Breast epithelium (tissue), 4 donors: ENCODE measurements around the gene PIEZO1. TPM values are rescaled to one million over a fixed set of nuclear protein-coding genes. Genes with fewer than 3 reads are reported as not detected.

Experiments used
- DNase-seq, 2 donors: peaks; one replicate each; pipeline ENCODE4 v3.0.0-alpha.2; 2019; ENCODE audit warnings: low spot score in 2 of 2
- H3K27ac ChIP-seq, 2 donors: fragments of 200-600 bp; sonication (generic) in 1 of 2; one replicate each; pipeline ENCODE4 v1.5.1; 2016 to 2019; ENCODE audit warnings: mild to moderate bottlenecking in 1 of 2
- H3K27me3 ChIP-seq, 2 donors: fragments of 200-600 bp; sonication (generic) in 1 of 2; one replicate each; pipeline versions ENCODE4 v1.5.1 to v1.6.0; 2017 to 2019; ENCODE audit warnings: control low read depth in 1 of 2, mild to moderate bottlenecking in 1 of 2
- H3K36me3 ChIP-seq: fragments of 200-600 bp; one replicate; pipeline ENCODE4 v1.5.1; 2019
- H3K4me1 ChIP-seq, 2 donors: fragments of 200-600 bp; sonication (generic); one replicate each; pipeline ENCODE4 v1.5.1; 2016 to 2019; ENCODE audit warnings: control low read depth in 1 of 2
- H3K4me3 ChIP-seq, 3 donors: fragments of 200-600 bp; sonication (generic); 1 replicate in 2 of 3; 2 replicates in 1 of 3; pipeline ENCODE4 v1.5.1; 2016 to 2019; ENCODE audit warnings: mild to moderate bottlenecking in 3 of 3, moderate library complexity in 2 of 3
- H3K9me3 ChIP-seq, 2 donors: fragments of 200-600 bp; sonication (generic) in 1 of 2; one replicate each; pipeline ENCODE4 v1.5.1; 2016 to 2019; ENCODE audit warnings: control low read depth in 1 of 2
- CTCF ChIP-seq, 3 donors: fragments of 450-650 bp; IDR thresholded peaks; one replicate each; pipeline ENCODE4 v1.5.1; 2016 to 2017; ENCODE audit warnings: antibody characterized with exemption in 3 of 3, mild to moderate bottlenecking in 3 of 3, moderate library complexity in 3 of 3
- POLR2A ChIP-seq: fragments of 450-650 bp; IDR thresholded peaks from one replicate; pipeline ENCODE4 v1.6.1; 2016; ENCODE audit warnings: antibody characterized with exemption, mild to moderate bottlenecking, moderate library complexity
- POLR2AphosphoS5 ChIP-seq, 3 donors: sonication (generic); formaldehyde crosslinking; IDR thresholded peaks; one replicate each; pipeline ENCODE4 v1.6.1; 2017; ENCODE audit warnings: antibody characterized with exemption in 3 of 3
- intact Hi-C: fragments of 100-400 bp; cut with DNase I; formaldehyde crosslinking; loops from one replicate; pipeline ENCODE4 v1.15.1; 2023; ENCODE audit warnings: low total_unique reads
- total RNA-seq, 3 donors: library from RNA; depleted of rRNA; stranded (reverse); fragments of >200 nt; gene quantifications; one replicate each; pipeline ENCODE4 v1.1.0, GENCODE V29; 2016

The PIEZO1 gene
- total RNA-seq, 3 donors from 2014 or later: 90.7 to 181 (median 135) TPM

GRCh38 chr16:88684569-88685155, 100.4 kb downstream of the PIEZO1 start:
- no peaks in the 10 kb centered on the region for H3K9me3 ChIP-seq
- H3K27ac ChIP-seq: no peak overlapping the region
- DNase-seq: no peak
- H3K4me3 ChIP-seq: no peak overlapping the region
- peaks cover 6 to 8% of the 10 kb centered on the region in 2 donors for H3K4me1 ChIP-seq
- H3K27me3 ChIP-seq: peaks cover 0 to 21% of the 10 kb centered on the region in 2 donors
- intact Hi-C loops: no loop called here
- TF ChIP-seq POLR2A: no peak
- no peak for TF ChIP-seq POLR2AphosphoS5 (IDR thresholded peaks at IDR 0.05)
- no peak for TF ChIP-seq CTCF (IDR thresholded peaks at IDR 0.05)
- no peaks in the 10 kb centered on the region for H3K36me3 ChIP-seq

GRCh38 chr16:88681709-88682451, 103.1 kb downstream of the PIEZO1 start:
- no peak overlapping the region for H3K4me3 ChIP-seq
- DNase-seq: no peak
- H3K36me3 ChIP-seq: no peaks in the 10 kb centered on the region
- intact Hi-C loops: no loop called here
- H3K9me3 ChIP-seq: no peaks in the 10 kb centered on the region
- TF ChIP-seq POLR2A (no peak), CTCF (IDR thresholded peaks at IDR 0.05) (no peak), POLR2AphosphoS5 (IDR thresholded peaks at IDR 0.05) (no peak)
- H3K27me3 ChIP-seq: peaks cover 4 to 42% of the 10 kb centered on the region in 2 donors
- peak overlapping the region in 1 of 2 donors; percentile 52 for H3K27ac ChIP-seq
- peaks cover 6 to 8% of the 10 kb centered on the region in 2 donors for H3K4me1 ChIP-seq

GRCh38 chr16:88681084-88681680, 103.8 kb downstream of the PIEZO1 start:
- Histone ChIP-seq H3K4me1 (peaks cover 6% of the 10 kb centered on the region in 2 donors), H3K9me3 (no peaks in the 10 kb centered on the region), H3K36me3 (no peaks in the 10 kb centered on the region), H3K4me3 (no peak overlapping the region), H3K27me3 (peaks cover 4 to 45% of the 10 kb centered on the region in 2 donors), H3K27ac (no peak overlapping the region)
- TF ChIP-seq POLR2AphosphoS5 (IDR thresholded peaks at IDR 0.05): no peak
- no peak for TF ChIP-seq POLR2A
- no peak for TF ChIP-seq CTCF (IDR thresholded peaks at IDR 0.05)
- no peak for DNase-seq
- intact Hi-C loops: no loop called here

- H3K36me3 ChIP-seq: no peaks in the 10 kb centered on the region
- TF ChIP-seq POLR2AphosphoS5 (IDR thresholded peaks at IDR 0.05) (no peak), CTCF (IDR thresholded peaks at IDR 0.05) (no peak), POLR2A (no peak)
- H3K27ac ChIP-seq: no peak overlapping the region
- H3K9me3 ChIP-seq: no peaks in the 10 kb centered on the region
- H3K4me1 ChIP-seq: peaks cover under 1 to 2% of the 10 kb centered on the region in 2 donors
- intact Hi-C loops: no loop called here
- DNase-seq: no peak
- peaks cover 4 to 45% of the 10 kb centered on the region in 2 donors for H3K27me3 ChIP-seq
- no peak overlapping the region for H3K4me3 ChIP-seq
Measured at GRCh38 chr16:88680554-88681083, 104.4 kb downstream of the PIEZO1 start.
